Camera-type eye (tissue), 1 donor: ENCODE data around the gene PPP1CC. TPM values are rescaled to one million over a fixed set of nuclear protein-coding genes. Genes with fewer than 3 reads are reported as not detected.

ENCODE experiments used
- total RNA-seq: library from RNA; depleted of rRNA; stranded (reverse); fragments of >200 nt; gene quantifications from one replicate; pipeline ENCODE4 v1.2.3, GENCODE V29; 2014

Gene PPP1CC
- 220 TPM for total RNA-seq

DNA sequence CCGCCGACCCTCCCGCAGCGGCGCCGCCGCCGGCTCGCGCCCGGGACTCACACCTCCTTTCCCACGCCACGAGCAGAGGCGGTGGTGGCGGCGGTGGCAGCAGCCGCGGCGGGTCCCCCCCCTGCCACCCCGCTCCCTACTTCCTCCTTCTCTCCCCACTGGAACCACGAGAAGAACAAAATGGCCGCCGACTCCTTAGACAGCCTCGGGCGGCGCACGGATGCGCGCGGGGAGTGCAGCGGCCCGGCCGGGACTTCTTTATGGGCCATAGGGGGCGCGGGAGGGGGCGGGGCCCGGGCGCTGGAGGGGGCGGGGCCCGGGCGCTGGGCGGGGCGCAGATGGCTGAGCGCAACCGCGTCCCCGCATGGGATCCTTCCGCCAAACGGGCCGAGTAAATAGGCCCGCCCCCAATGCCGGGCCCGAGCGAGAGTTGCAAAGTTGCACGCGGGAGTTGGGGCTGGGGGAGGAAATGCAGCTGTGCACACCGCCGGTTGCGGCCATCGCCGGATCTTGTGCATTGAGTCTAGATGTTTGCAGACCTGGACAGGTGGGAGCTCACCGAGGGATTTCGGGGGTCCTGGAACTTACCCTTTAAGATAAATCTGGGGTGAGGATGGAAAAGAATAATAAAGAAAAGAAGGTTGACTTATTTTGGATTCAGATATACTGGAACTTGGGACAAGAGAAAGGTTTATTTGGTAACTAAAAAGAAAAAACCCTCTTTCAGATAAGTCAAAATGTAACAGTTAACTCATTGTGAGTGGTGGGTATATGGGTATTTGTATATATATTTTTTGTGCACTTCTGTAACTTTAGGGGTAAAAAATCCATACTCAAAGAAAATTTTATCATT, at the start of gene PPP1CC:
PPP1CC (minus strand) TSS at position 174 of the 853 bp plus-strand sequence. CDS start 184 bp downstream, outside the sequence.

DNA sequence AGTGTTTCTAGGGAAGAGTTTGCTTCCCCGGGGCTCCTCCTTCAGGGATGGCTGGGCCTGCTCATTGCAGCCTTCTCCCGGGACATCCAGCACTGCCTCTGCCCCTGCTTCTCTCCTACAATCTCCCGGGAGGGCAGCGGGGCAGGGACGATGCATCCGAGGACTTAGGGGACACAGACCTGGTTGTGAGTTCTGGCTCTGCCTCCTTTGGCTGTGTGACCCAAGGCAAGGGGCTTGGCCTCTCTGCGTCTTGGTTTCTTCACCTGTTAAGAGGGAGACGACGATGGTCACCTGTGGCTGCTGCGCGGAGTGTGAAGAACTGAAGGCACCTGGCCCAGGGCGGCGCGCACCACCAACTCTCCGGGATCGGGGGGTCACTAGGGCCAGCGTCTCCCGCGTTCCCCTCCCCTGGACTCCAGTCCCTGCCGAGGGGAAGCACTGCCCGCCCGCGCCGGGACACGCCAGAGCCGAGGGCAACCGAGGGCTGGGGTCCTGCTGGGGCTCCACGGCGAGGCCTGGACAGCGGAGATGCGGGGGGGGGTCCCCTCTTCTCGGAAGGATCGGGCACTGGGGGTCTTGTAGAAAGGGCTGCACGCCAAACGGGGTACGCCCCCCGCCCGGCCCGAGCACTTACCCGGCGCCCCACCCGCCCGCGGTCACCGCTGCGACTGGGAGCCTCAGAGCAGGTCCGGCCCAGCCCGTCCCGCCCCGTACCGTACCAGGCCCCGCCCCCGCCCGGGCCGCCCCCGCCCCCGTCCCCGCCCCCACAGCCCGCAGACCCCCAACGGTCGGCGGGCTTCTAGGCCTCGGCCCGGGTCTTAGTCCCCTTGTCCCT, 54.0 kb downstream of the PPP1CC start, which contains the start of gene HVCN1:
HVCN1 (minus strand) TSS at position 670 of the 835 bp plus-strand sequence. CDS start 5,870 bp downstream, outside the sequence.

Other genes starting within 250 kb of the PPP1CC start
- 107 TPM for gene VPS29, start 240.8 kb downstream of the PPP1CC start, total RNA-seq
- gene RAD9B, start 240.6 kb downstream of the PPP1CC start, total RNA-seq, result 1.9 TPM
- gene PPTC7, start 159.6 kb downstream of the PPP1CC start, total RNA-seq, result 16.7 TPM
- 49.9 TPM for gene TCTN1, start 128.8 kb downstream of the PPP1CC start, total RNA-seq
- 6.8 TPM for gene HVCN1, start 53.8 kb downstream of the PPP1CC start, total RNA-seq
- not detected for gene CCDC63, start 104.1 kb upstream of the PPP1CC start, total RNA-seq
- gene MYL2, start 177.7 kb upstream of the PPP1CC start, total RNA-seq, result 16.3 TPM